Tibial artery (tissue), 4 donors: Measurements from ENCODE around the gene THY1.

ENCODE experiments used
- DNase-seq, 2 donors: peaks; one replicate each; pipeline ENCODE4 v3.0.0-alpha.2; 2019
- H3K27ac ChIP-seq, 2 donors: fragments of 200-600 bp; sonication (generic) in 1 of 2; 1 replicate in 1 of 2; 2 replicates in 1 of 2; pipeline ENCODE4 v1.5.1; 2018 to 2019; ENCODE audit warnings: mild to moderate bottlenecking in 1 of 2
- H3K27me3 ChIP-seq, 2 donors: fragments of 200-600 bp; sonication (generic) in 1 of 2; one replicate each; pipeline versions ENCODE4 v1.5.1 to v1.6.0; 2016 to 2019
- H3K36me3 ChIP-seq, 3 donors: fragments of 200-600 bp; sonication (generic) in 2 of 3; one replicate each; pipeline ENCODE4 v1.5.1; 2016 to 2019; ENCODE audit warnings: mild to moderate bottlenecking in 2 of 3
- H3K4me1 ChIP-seq, 4 donors: fragments of 200-600 bp; sonication (generic) in 2 of 4; 1 replicate in 3 of 4; 2 replicates in 1 of 4; pipeline ENCODE4 v1.5.1; 2016 to 2019
- H3K4me3 ChIP-seq, 2 donors: fragments of 200-600 bp; sonication (generic) in 1 of 2; 1 replicate in 1 of 2; 2 replicates in 1 of 2; pipeline ENCODE4 v1.5.1; 2018 to 2019; ENCODE audit warnings: mild to moderate bottlenecking in 2 of 2
- H3K9me3 ChIP-seq, 3 donors: fragments of 200-600 bp; sonication (generic) in 1 of 3; one replicate each; pipeline ENCODE4 v1.5.1; 2016 to 2019
- intact Hi-C: fragments of 100-400 bp; cut with DNase I; formaldehyde crosslinking; loops from one replicate; pipeline ENCODE4 v1.15.0; 2023; ENCODE audit warnings: low total_unique reads
- TF ChIP-seq, protein P1 (sequence below), 2 experiments: fragments of 200-600 bp in 1 of 2; fragments of 450-650 bp in 1 of 2; IDR thresholded peaks; one replicate each; pipeline ENCODE4 v1.5.1; 2017 to 2019; ENCODE audit warnings: antibody characterized with exemption in 2 of 2, mild to moderate bottlenecking in 1 of 2, moderate library complexity in 1 of 2

The THY1 gene

DNA sequence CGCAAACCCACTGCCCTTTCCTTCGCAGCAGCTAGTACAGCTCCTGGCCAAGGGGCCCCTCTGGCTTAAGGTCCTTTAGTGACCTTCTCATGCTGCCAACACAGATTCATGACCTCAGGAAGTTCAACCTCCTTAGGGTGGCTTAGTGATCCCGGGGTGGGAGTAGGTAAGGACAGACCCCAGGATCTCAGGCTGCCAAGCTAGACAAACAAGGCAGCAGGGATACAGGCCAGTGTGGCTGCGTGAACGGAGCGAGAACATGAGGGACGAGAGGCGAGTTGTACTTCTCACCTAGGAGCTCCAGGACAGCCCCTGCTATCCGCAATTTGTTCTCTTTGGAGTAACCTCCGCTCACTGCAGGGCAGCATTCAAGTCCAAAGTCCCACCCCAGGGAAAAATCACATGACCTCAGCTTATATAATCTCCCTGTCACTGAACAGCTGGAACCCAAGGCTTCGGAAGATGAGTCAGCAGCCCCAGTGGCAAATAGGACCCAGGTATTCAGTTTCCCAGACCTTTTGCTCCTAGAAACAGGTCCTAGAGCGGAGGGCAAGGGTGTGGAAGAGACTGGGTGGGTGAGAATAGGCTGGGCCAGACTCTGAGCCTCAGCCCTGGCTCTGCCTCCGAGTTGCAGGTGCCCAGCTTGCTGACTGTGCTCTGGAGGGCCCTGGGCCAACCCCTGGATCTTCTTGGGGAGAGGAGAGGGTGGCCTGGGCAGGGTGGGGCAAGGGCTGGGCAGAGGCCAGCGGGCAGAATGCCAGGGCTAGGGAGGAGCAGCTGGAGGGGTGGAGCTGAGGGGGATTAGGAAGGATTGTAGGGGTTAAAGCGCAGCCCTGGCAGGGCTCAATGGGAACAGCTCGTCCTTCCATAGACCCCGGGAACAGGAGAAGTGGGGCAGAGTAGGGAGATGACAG lies 54.6 kb downstream of the THY1 start:
- Histone ChIP-seq H3K27me3 (no peaks in the 10 kb centered on the region), H3K4me3 (no peak overlapping the region), H3K27ac (peak overlapping the region in 1 of 2 donors; percentile 29), H3K9me3 (no peaks in the 10 kb centered on the region), H3K4me1 (peaks cover 0 to 91% (median 63%) of the 10 kb centered on the region in 4 donors), H3K36me3 (no peaks in the 10 kb centered on the region)
- intact Hi-C loops, result no loop called here
- TF ChIP-seq, protein P1, sequence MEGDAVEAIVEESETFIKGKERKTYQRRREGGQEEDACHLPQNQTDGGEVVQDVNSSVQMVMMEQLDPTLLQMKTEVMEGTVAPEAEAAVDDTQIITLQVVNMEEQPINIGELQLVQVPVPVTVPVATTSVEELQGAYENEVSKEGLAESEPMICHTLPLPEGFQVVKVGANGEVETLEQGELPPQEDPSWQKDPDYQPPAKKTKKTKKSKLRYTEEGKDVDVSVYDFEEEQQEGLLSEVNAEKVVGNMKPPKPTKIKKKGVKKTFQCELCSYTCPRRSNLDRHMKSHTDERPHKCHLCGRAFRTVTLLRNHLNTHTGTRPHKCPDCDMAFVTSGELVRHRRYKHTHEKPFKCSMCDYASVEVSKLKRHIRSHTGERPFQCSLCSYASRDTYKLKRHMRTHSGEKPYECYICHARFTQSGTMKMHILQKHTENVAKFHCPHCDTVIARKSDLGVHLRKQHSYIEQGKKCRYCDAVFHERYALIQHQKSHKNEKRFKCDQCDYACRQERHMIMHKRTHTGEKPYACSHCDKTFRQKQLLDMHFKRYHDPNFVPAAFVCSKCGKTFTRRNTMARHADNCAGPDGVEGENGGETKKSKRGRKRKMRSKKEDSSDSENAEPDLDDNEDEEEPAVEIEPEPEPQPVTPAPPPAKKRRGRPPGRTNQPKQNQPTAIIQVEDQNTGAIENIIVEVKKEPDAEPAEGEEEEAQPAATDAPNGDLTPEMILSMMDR (IDR thresholded peaks at IDR 0.05), result no peak
- DNase-seq, result peak in 1 of 2 donors; percentile 72

DNA sequence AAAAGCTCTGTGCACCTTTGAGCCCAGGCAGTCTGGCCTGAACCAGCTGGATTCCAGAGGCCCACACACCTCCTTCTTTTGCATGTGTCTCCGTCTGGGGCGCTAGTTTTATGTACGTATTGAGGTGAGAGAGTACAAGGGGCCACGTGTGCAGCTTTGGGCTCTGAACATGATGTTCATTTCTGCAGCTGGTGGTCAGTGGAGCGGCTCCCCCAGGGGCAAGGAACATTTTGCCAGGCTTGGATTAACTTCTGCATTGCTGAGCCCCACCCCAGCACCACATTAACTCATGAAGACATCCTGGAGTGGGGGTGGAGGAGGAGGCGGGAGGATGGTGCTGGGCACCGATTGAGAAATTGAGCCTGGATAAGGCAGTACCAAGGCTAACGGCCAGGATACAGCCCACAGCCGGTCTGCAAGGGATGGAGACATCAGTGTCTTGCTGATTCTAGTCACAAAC lies 55.3 kb downstream of the THY1 start:
- no peaks in the 10 kb centered on the region for H3K36me3 ChIP-seq
- intact Hi-C loops, result no loop called here
- no peak overlapping the region for H3K4me3 ChIP-seq
- H3K27ac ChIP-seq, result peak overlapping the region in 1 of 2 donors; percentile 29
- no peaks in the 10 kb centered on the region for H3K27me3 ChIP-seq
- H3K9me3 ChIP-seq, result no peaks in the 10 kb centered on the region
- no peak for DNase-seq
- peaks cover 0 to 97% (median 69%) of the 10 kb centered on the region in 4 donors for H3K4me1 ChIP-seq
- TF ChIP-seq, protein P1 (IDR thresholded peaks at IDR 0.05), result no peak
